Activated T-cell treated with anti-CD3 and anti-CD28 coated beads, Interleukin-2, amount 50 U/mL, for 1 hour (primary cell): ENCODE data around the gene POR.

ENCODE experiments used
- DNase-seq: peaks from one replicate; pipeline ENCODE4 v3.0.0-alpha.2; 2020

The POR gene

GRCh38 chr7:75955331-75955955, 40.5 kb downstream of the POR start:
- no peak for DNase-seq

GRCh38 chr7:75957021-75957736, 42.2 kb downstream of the POR start:
- no peak for DNase-seq

- no peak for DNase-seq
These were observed 44.0 kb downstream of the POR start for GRCh38 chr7:75958802-75959543.

GRCh38 chr7:75960372-75960771, 45.4 kb downstream of the POR start:
- DNase-seq: no peak

- no peak for DNase-seq
These were observed 46.3 kb downstream of the POR start for GRCh38 chr7:75961218-75961617.

GRCh38 chr7:75962607-75963380, 47.8 kb downstream of the POR start:
- no peak for DNase-seq

- DNase-seq: no peak
These were observed 48.5 kb downstream of the POR start for GRCh38 chr7:75963381-75963995.

- no peak for DNase-seq
These were observed 50.7 kb downstream of the POR start for GRCh38 chr7:75965617-75966016.

- no peak for DNase-seq
These were observed 51.4 kb downstream of the POR start for GRCh38 chr7:75966190-75966961.

- DNase-seq: no peak
These were observed 52.1 kb downstream of the POR start for GRCh38 chr7:75967055-75967454.

GRCh38 chr7:75967487-75967997, 52.6 kb downstream of the POR start:
- no peak for DNase-seq

- no peak for DNase-seq
These were observed 53.1 kb downstream of the POR start for GRCh38 chr7:75968012-75968411.

- no peak for DNase-seq
These were observed 53.6 kb downstream of the POR start for GRCh38 chr7:75968561-75969001.

GRCh38 chr7:75969182-75969581, 54.2 kb downstream of the POR start:
- no peak for DNase-seq

- DNase-seq: no peak
These were observed 54.9 kb downstream of the POR start for GRCh38 chr7:75969704-75970498.

GRCh38 chr7:75971309-75971960, 56.5 kb downstream of the POR start:
- no peak for DNase-seq

- no peak for DNase-seq
These were observed 57.2 kb downstream of the POR start for GRCh38 chr7:75971961-75972763.

GRCh38 chr7:75977743-75978142, 62.8 kb downstream of the POR start:
- DNase-seq: no peak

- DNase-seq: no peak
These were observed 64.9 kb downstream of the POR start for GRCh38 chr7:75979759-75980429.
